Measurements from ENCODE around the gene AJM1. TPM values are rescaled to one million over a fixed set of nuclear protein-coding genes. Genes with fewer than 3 reads are reported as not detected.
"Not testable (repeated sequence)": the region's sequence is repeated elsewhere in the genome, so short reads cannot be mapped to it uniquely, and the experiment has no call there.

Gene AJM1
- total RNA-seq, 1 experiment from 2014 or later = 5.3 TPM

GRCh38 chr9:136882109-136882946, 40.0 kb downstream of the AJM1 start:
- ChIA-PET POLR2A (ENCODE audit: unreplicated experiment) (interaction anchor here (0.5 to 0.7 kb wide), 5 partner anchors 9 to 373 kb away, joined by 3 to 12 read pairs (median 5); partner anchors contain the start of genes EDF1 and NELFB), CTCF (interaction anchor here (0.7 kb wide), 1 partner anchor 659 kb away, joined by 4 read pairs; no protein-coding TSS in a partner anchor)
- Histone ChIP-seq H3K9me3 (ENCODE audit: insufficient read depth, low read depth) (no peaks in the 10 kb centered on the region), H3K4me1 (replicated peaks; ENCODE audit: insufficient read depth) (peaks cover 32% of the 10 kb centered on the region), H3K4me2 (peak overlapping the region; percentile 76), H3K9me2 (ENCODE audit: insufficient read depth) (no peaks in the 10 kb centered on the region), H3K4me3 (peak overlapping the region; percentile 44; the same call in 1 of the 2 replicates), H3K79me2 (ENCODE audit: low read depth) (peaks cover 16% of the 10 kb centered on the region), H3F3A (ENCODE audit: insufficient read depth, low read depth) (peaks cover 35% of the 10 kb centered on the region), H2AFZ (peak overlapping the region; percentile 74), H4K20me1 (ENCODE audit: insufficient read depth) (no peaks in the 10 kb centered on the region), H3K27ac (peak overlapping the region; percentile 38), H3K36me3 (ENCODE audit: low read depth) (no peaks in the 10 kb centered on the region), H3K27me3 (ENCODE audit: insufficient read depth, low read depth) (no peaks in the 10 kb centered on the region)
- intact Hi-C loops (cut with micrococcal nuclease; ENCODE audit: unreplicated experiment) = loop anchor here (1.0 to 5.0 kb wide), 3 partner anchors 16 to 60 kb away; partner anchors contain the start of genes EDF1, FBXW5 and PHPT1
- TF ChIP-seq CTCF (conservative IDR thresholded peaks at IDR 0.05) (peak; percentile 25; the same call in 1 of the 2 replicates), EZH2 (IDR thresholded peaks at IDR 0.05; ENCODE audit: low read depth) (no peak)
- BruUV-seq (replicated peaks) = no TSS peak
- peak; percentile 87 to 91 for DNase-seq

GRCh38 chr9:136882947-136883283, 40.6 kb downstream of the AJM1 start:
- CTCF ChIA-PET; BruUV-seq (replicated peaks); H3K36me3 ChIP-seq (ENCODE audit: low read depth); H3K9me3 ChIP-seq (ENCODE audit: insufficient read depth, low read depth); DNase-seq; H3K27me3 ChIP-seq (ENCODE audit: insufficient read depth, low read depth); H4K20me1 ChIP-seq (ENCODE audit: insufficient read depth); H2AFZ ChIP-seq; H3K9me2 ChIP-seq (ENCODE audit: insufficient read depth): not testable (repeated sequence)
- H3F3A ChIP-seq (ENCODE audit: insufficient read depth, low read depth) = peaks cover 35% of the 10 kb centered on the region
- peak overlapping the region; percentile 38; the same call in 1 of the 2 replicates for H3K27ac ChIP-seq
- peaks cover 21% of the 10 kb centered on the region for H3K79me2 ChIP-seq (ENCODE audit: low read depth)
- H3K4me1 ChIP-seq (replicated peaks; ENCODE audit: insufficient read depth) = peaks cover 38% of the 10 kb centered on the region
- H3K4me3 ChIP-seq = peak overlapping the region; percentile 44; the same call in 1 of the 2 replicates
- POLR2A ChIA-PET (ENCODE audit: unreplicated experiment) = interaction anchor here (0.6 kb wide), 1 partner anchor 372 kb away, joined by 3 read pairs; the partner anchor contains the start of gene NELFB
- intact Hi-C loops (cut with micrococcal nuclease; ENCODE audit: unreplicated experiment) = loop anchor here (1.0 to 5.0 kb wide), 3 partner anchors 17 to 59 kb away; partner anchors contain the start of genes EDF1, FBXW5 and PHPT1
- peak overlapping the region; percentile 76 for H3K4me2 ChIP-seq

DNA sequence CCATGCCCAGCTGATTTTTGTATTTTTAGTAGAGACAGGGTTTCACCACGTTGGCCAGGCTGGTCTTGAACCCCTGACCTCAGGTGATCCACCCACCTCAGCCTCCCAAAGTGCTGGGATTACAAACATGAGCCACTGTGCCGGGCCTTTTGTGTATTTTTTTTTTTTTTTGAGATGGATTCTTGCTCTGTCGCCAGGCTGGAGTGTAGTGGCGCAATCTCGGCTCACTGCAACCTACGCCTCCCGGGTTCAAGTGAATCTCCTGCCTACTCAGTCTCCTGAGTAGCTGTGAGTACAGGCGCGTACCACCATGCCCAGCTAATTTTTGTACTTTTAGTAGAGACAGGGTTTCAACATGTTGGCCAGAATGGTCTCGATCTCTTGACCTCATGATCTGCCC, 41.4 kb downstream of the AJM1 start:
- POLR2A ChIA-PET (ENCODE audit: unreplicated experiment) = interaction anchor here (1.1 kb wide), 1 partner anchor 18 kb away, joined by 3 read pairs; no protein-coding TSS in a partner anchor
- Histone ChIP-seq H3K4me1 (replicated peaks; ENCODE audit: insufficient read depth) (peaks cover 40% of the 10 kb centered on the region), H3K79me2 (ENCODE audit: low read depth) (peaks cover 29% of the 10 kb centered on the region), H3F3A (ENCODE audit: insufficient read depth, low read depth) (peaks cover 35% of the 10 kb centered on the region)
- CTCF ChIA-PET; DNase-seq; BruUV-seq (replicated peaks); H3K36me3 ChIP-seq (ENCODE audit: low read depth); H2AFZ ChIP-seq; H3K4me3 ChIP-seq; H3K9me3 ChIP-seq (ENCODE audit: insufficient read depth, low read depth); H3K9me2 ChIP-seq (ENCODE audit: insufficient read depth); H3K27ac ChIP-seq; H3K27me3 ChIP-seq (ENCODE audit: insufficient read depth, low read depth); H4K20me1 ChIP-seq (ENCODE audit: insufficient read depth); H3K4me2 ChIP-seq: not testable (repeated sequence)
- intact Hi-C loops (cut with micrococcal nuclease; ENCODE audit: unreplicated experiment) = loop anchor here (5.0 kb wide), 1 partner anchor 59 kb away; the partner anchor contains the start of gene FBXW5

Measured in PC-9 (cell line).